Prostate gland (tissue), 2 donors: ENCODE results near the gene CLDND1. TPM values are rescaled to one million over a fixed set of nuclear protein-coding genes. Genes with fewer than 3 reads are reported as not detected.

ENCODE experiments used
- DNase-seq: peaks from one replicate; pipeline ENCODE4 v3.0.0-alpha.2; 2019; ENCODE audit warnings: low spot score
- H3K27ac ChIP-seq, 2 donors: fragments of 200-600 bp; sonication (generic); 2 replicates each; pipeline ENCODE4 v1.5.1; 2017 to 2019
- H3K27me3 ChIP-seq: fragments of 200-600 bp; sonication (generic); replicated peaks from 2 replicates; pipeline ENCODE4 v1.5.1; 2019; ENCODE audit not compliant: insufficient read depth
- H3K36me3 ChIP-seq, 2 donors: fragments of 200-600 bp; sonication (generic); 1 replicate in 1 of 2; 2 replicates in 1 of 2; pipeline versions ENCODE4 v1.5.1 to v1.8.1; 2017 to 2019
- H3K4me1 ChIP-seq: fragments of 200-600 bp; sonication (generic); replicated peaks from 2 replicates; pipeline ENCODE4 v1.5.1; 2019
- H3K4me3 ChIP-seq, 2 donors: fragments of 200-600 bp; sonication (generic); 2 replicates each; pipeline ENCODE4 v1.5.1; 2017 to 2019
- H3K9me3 ChIP-seq: fragments of 200-600 bp; sonication (generic); 2 replicates; pipeline ENCODE4 v1.5.1; 2017
- CTCF ChIP-seq, 4 experiments: fragments of 200-600 bp in 2 of 4; fragments of 450-650 bp in 2 of 4; sonication (generic) in 2 of 4; IDR thresholded peaks; 1 replicate in 3 of 4; 2 replicates in 1 of 4; pipeline ENCODE4 v1.5.1; 2016 to 2019; ENCODE audit warnings: antibody characterized with exemption in 4 of 4, mild to moderate bottlenecking in 2 of 4, moderate library complexity in 2 of 4
- POLR2A ChIP-seq: fragments of 450-650 bp; IDR thresholded peaks from one replicate; pipeline ENCODE4 v1.6.1; 2016; ENCODE audit warnings: antibody characterized with exemption, mild to moderate bottlenecking
- POLR2AphosphoS5 ChIP-seq: sonication (generic); formaldehyde crosslinking; IDR thresholded peaks from one replicate; pipeline ENCODE4 v1.6.1; 2017; ENCODE audit warnings: antibody characterized with exemption
- WGBS: methylation state at CpG from one replicate; pipeline ENCODE4 v1.1.5; 2018; 5-methylcytosine and 5-hydroxymethylcytosine counted together
- intact Hi-C: fragments of 100-400 bp; cut with DNase I; formaldehyde crosslinking; loops from one replicate; pipeline ENCODE4 v1.14.2; 2022
- total RNA-seq, 2 donors: library from RNA; depleted of rRNA; stranded (reverse); fragments of >200 nt; gene quantifications; one replicate each; pipeline ENCODE4 v1.1.0, GENCODE V29; 2016

CLDND1 gene
- total RNA-seq, 2 donors from 2014 or later = 71.2 to 113 TPM

GRCh38 chr3:98529856-98530459, 7.3 kb upstream of the CLDND1 start:
- no peak for TF ChIP-seq POLR2AphosphoS5
- TF ChIP-seq CTCF (IDR thresholded peaks at IDR 0.05) = no peak
- TF ChIP-seq POLR2A = no peak
- WGBS = 90% methylated on average over 8 of the region's 8 CpGs
- H3K4me1 ChIP-seq = no peaks in the 10 kb centered on the region
- H3K27ac ChIP-seq = no peak overlapping the region
- H3K4me3 ChIP-seq = no peak overlapping the region
- H3K27me3 ChIP-seq = no peaks in the 10 kb centered on the region
- H3K9me3 ChIP-seq = no peaks in the 10 kb centered on the region
- no peak for DNase-seq
- intact Hi-C loops = no loop called here
- no peaks in the 10 kb centered on the region for H3K36me3 ChIP-seq

GRCh38 chr3:98528474-98529346, 6.0 kb upstream of the CLDND1 start:
- DNase-seq = no peak
- no peak overlapping the region for H3K4me3 ChIP-seq
- TF ChIP-seq CTCF (IDR thresholded peaks at IDR 0.05) = no peak
- no peaks in the 10 kb centered on the region for H3K36me3 ChIP-seq
- WGBS = 48% methylated on average over 4 of the region's 4 CpGs
- no peaks in the 10 kb centered on the region for H3K9me3 ChIP-seq
- no peaks in the 10 kb centered on the region for H3K27me3 ChIP-seq
- H3K4me1 ChIP-seq = no peaks in the 10 kb centered on the region
- intact Hi-C loops = no loop called here
- H3K27ac ChIP-seq = no peak overlapping the region

- WGBS = 83% methylated on average over 6 of the region's 6 CpGs
- intact Hi-C loops = no loop called here
- TF ChIP-seq POLR2AphosphoS5 (no peak), CTCF (IDR thresholded peaks at IDR 0.05) (no peak), POLR2A (no peak)
- DNase-seq = no peak
- Histone ChIP-seq H3K27me3 (no peaks in the 10 kb centered on the region), H3K36me3 (no peaks in the 10 kb centered on the region), H3K4me1 (no peaks in the 10 kb centered on the region), H3K4me3 (no peak overlapping the region), H3K27ac (no peak overlapping the region), H3K9me3 (no peaks in the 10 kb centered on the region)
Observed at GRCh38 chr3:98525494-98525893, 2.8 kb upstream of the CLDND1 start.

- intact Hi-C loops = loop anchor here (5.0 kb wide), 1 partner anchor 70 kb away; the partner anchor contains the start of gene CPOX
- no peak for TF ChIP-seq CTCF (IDR thresholded peaks at IDR 0.05)
- no peak for TF ChIP-seq POLR2A
- no peak for TF ChIP-seq POLR2AphosphoS5
- peak; percentile 55 for DNase-seq
Observed at GRCh38 chr3:98521897-98522543, 682 bp downstream of the CLDND1 start.

More at GRCh38 chr3:98521897-98522543, 682 bp downstream of the CLDND1 start:
- Histone ChIP-seq H3K27me3 (no peaks in the 10 kb centered on the region), H3K9me3 (no peaks in the 10 kb centered on the region), H3K36me3 (no peaks in the 10 kb centered on the region), H3K27ac (peak overlapping the region; percentile 96 to 98), H3K4me3 (peak overlapping the region; percentile 65 to 87), H3K4me1 (no peaks in the 10 kb centered on the region)
- under 1% methylated on average over 16 of the region's 16 CpGs for WGBS
